Coronary artery (tissue), 2 donors: ENCODE data around the gene NEDD8.
A peak's percentile ranks its signal among the peaks of the same experiment; 100 is the strongest.
"Not testable (repeated sequence)": the region's sequence is repeated elsewhere in the genome, so short reads cannot be mapped to it uniquely, and the experiment has no call there.

Source experiments
- DNase-seq: peaks from one replicate; pipeline ENCODE4 v3.0.0-alpha.2; 2017; ENCODE audit warnings: low spot score
- H3K27ac ChIP-seq, 2 donors: fragments of 200-600 bp; sonication (generic); one replicate each; pipeline ENCODE4 v1.5.1; 2016 to 2019
- H3K4me3 ChIP-seq: fragments of 200-600 bp; sonication (generic); 2 replicates; pipeline ENCODE4 v1.5.1; 2016; ENCODE audit warnings: mild to moderate bottlenecking, moderate library complexity
- TF ChIP-seq, protein P1 (sequence below): fragments of 200-600 bp; sonication (generic); IDR thresholded peaks from one replicate; pipeline ENCODE4 v1.5.1; 2019; ENCODE audit warnings: antibody characterized with exemption

The NEDD8 gene

DNA sequence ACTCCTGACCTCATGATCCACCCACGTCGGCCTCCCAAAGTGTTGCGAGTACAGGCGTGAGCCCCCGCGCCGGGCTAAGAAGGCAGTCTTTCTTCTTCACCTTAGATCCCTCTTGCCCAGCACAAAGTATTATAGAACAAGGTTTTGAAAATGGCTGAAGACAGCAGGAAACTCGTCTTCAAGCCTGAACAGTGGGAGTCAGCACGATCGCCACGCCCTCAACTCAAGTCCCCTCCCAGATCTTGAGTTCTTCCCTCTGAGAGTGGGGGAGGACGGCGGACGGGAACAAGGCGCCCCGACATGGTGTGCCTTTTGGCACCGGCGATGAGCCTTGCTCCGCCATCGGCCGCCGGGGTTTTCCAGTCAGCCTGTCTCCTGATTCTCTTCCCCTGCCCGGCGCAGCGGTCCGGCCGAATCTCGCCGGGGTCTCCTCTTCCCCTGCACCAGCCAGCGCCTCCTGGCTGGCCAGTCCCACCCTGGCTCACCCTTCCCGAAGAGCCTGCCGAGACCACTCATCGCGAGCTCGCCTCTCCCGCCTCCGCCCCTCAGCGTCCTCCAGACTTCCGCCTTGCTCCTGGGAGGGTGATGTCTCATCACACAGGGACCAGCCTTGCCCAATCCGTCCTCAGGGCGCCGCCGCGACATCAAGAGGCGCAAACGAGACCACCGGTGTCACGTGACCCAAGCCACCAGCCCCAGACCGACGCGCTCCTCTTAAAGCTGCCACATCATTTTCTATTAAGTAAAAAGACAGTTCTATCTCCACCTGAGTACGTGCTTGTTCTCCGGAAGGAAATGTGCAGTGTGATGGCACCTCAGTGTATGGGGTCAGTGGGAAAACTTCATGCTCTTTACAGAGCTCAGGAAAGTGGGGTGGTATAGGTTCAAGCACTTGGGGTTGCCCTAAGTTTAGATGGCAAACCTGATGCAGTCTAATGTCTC lies 19.0 kb downstream of the NEDD8 start, which contains the start of gene CHMP4A:
Gene CHMP4A (minus strand): TSS at position 565 of the 942 bp plus-strand sequence. CDS start 49 bp downstream, at position 516.
- Histone ChIP-seq H3K27ac (peak within 1 kb of the TSS; percentile 86 to 95), H3K4me3 (peak within 1 kb of the TSS; percentile 82)
- peak; percentile 99 for DNase-seq
- TF ChIP-seq, protein P1, sequence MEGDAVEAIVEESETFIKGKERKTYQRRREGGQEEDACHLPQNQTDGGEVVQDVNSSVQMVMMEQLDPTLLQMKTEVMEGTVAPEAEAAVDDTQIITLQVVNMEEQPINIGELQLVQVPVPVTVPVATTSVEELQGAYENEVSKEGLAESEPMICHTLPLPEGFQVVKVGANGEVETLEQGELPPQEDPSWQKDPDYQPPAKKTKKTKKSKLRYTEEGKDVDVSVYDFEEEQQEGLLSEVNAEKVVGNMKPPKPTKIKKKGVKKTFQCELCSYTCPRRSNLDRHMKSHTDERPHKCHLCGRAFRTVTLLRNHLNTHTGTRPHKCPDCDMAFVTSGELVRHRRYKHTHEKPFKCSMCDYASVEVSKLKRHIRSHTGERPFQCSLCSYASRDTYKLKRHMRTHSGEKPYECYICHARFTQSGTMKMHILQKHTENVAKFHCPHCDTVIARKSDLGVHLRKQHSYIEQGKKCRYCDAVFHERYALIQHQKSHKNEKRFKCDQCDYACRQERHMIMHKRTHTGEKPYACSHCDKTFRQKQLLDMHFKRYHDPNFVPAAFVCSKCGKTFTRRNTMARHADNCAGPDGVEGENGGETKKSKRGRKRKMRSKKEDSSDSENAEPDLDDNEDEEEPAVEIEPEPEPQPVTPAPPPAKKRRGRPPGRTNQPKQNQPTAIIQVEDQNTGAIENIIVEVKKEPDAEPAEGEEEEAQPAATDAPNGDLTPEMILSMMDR: no peak

DNA sequence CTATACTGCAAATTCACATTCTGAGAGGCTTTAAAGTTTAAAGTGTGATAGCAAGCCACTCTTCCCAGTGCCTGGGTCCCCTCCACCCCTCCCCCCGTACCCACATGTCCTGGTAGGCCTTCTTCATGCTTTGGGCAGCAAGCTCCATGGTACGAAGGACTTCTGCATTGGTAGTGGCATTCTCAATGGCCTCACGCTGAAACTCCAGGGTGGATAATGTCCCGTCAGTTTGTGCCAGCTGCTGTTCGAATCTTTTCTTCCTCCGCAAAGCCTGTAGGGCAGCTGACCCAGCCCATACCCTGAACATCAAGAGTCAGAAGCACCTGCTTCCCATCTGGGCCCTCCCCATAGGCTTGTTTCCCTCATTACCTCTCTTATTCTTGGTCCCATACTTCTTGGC lies 20.9 kb downstream of the NEDD8 start:
- TF ChIP-seq, protein P1: no peak
- Histone ChIP-seq H3K27ac (no peak overlapping the region), H3K4me3 (no peak overlapping the region)
- DNase-seq: peak; percentile 61

DNA sequence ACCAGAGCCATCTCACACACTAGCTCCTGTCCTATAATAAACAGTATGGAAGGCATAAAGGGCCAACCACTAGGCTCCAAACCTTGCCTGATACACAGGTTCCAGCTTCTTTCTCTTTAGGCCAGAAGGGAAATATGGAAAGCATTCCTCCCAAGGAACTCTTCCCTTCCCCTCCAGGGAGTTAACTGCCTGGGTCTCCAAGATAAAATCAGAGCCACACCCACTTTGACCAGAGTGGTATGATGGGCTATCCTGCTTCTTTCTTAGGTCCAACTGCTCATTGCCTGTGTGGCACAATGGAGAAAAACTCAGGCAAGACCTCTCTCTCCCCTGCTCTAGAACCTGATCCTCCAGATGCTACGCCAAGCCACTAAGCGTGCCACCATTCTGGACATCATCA lies 24.5 kb downstream of the NEDD8 start:
- TF ChIP-seq, protein P1: no peak
- peak; percentile 29 for DNase-seq
- no peak overlapping the region for H3K27ac ChIP-seq
- no peak overlapping the region for H3K4me3 ChIP-seq

DNA sequence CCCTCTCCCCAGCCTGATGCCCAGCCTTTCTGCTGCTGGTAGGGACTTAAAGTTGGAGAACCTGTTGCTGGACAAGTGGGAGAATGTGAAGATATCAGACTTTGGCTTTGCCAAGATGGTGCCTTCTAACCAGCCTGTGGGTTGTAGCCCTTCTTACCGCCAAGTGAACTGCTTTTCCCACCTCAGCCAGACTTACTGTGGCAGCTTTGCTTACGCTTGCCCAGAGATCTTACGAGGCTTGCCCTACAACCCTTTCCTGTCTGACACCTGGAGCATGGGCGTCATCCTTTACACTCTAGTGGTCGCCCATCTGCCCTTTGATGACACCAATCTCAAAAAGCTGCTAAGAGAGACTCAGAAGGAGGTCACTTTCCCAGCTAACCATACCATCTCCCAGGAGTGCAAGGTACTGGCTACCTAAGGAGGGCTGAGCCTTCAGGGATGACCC lies 25.0 kb downstream of the NEDD8 start:
- peak; percentile 22 for DNase-seq
- no peak overlapping the region for H3K27ac ChIP-seq
- H3K4me3 ChIP-seq: no peak overlapping the region
- TF ChIP-seq, protein P1: no peak

DNA sequence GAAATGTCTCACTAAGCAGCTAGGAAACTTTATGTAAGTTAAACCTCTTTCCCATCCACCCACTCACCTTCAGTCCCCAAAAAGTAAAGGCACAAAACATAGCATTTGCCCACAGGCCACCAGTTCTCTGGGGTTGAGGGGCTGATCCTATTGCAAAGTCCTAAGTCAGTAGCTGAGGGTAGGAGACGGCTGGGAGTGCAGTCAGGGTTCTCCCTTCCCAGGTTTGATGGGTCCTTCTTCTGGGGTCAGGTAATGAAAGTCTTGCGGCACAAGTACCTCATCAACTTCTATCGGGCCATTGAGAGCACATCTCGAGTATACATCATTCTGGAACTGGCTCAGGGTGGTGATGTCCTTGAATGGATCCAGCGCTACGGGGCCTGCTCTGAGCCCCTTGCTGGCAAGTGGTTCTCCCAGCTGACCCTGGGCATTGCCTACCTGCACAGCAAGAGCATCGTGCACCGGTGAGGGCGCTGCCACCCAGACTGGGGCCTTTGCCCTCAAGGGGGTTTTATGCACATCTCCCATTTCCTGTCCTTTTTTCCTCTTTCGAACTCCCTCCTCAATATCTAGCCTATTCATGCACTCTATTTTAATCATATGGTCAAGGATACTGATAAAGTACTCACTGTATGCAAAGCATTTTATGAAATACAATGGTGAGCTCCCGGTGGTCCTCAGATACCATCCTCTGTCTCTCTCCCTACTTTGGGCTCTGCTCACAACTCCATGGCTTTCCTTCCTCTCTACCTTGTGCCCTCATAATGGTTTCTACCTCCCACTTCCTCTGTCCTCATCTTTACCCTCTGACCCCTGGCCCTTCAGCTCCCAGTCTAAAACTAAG lies 25.7 kb downstream of the NEDD8 start:
- TF ChIP-seq, protein P1: no peak
- Histone ChIP-seq H3K4me3 (no peak overlapping the region), H3K27ac (no peak overlapping the region)
- peak; percentile 60 for DNase-seq

DNA sequence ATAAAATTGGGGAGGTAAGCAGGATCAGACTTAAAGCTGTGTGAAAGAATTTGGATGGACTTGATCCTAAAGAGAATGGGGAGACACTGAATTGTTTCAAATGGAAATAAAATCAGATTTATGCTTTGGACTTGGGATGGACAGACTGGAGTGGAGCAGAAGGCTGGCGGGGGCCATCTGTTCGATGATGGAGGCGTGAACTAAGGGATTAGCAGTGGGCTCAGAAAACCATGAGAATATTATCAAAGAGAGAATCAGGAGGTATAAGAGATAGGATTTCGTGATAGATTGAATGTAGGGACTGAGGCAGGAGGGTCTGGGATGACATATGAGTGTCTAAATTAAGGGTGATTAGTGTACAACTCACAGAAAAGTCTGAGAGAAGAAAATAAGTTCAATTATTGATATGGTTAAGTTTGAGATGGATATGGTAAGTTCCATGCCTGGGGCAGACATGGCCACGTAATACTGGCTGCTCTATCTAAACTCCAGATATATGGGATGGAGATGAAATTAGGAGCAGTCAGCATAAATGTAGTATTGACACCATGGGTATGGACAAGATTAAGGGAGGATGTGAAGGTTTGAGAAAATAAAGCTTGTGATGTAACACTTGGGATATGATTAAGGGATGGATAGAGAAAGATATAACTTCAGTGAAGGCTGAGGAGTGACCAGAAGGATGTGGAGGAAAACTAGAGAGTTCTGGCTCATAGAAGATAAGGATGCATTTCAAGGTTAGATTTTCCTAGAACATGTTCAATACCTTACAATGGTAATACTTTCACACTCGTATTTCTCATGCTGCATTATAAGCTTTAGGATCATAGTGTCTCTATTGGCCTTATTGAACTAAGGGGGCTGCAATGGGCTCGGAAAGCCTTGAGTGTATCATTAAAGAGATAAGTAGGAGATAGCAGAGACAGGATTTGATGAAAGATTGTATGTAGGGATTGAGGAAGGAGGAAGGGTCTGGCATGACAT lies 27.7 kb downstream of the NEDD8 start:
- no peak overlapping the region for H3K27ac ChIP-seq
- no peak overlapping the region for H3K4me3 ChIP-seq
- DNase-seq: peak; percentile 12
- TF ChIP-seq, protein P1: no peak

DNA sequence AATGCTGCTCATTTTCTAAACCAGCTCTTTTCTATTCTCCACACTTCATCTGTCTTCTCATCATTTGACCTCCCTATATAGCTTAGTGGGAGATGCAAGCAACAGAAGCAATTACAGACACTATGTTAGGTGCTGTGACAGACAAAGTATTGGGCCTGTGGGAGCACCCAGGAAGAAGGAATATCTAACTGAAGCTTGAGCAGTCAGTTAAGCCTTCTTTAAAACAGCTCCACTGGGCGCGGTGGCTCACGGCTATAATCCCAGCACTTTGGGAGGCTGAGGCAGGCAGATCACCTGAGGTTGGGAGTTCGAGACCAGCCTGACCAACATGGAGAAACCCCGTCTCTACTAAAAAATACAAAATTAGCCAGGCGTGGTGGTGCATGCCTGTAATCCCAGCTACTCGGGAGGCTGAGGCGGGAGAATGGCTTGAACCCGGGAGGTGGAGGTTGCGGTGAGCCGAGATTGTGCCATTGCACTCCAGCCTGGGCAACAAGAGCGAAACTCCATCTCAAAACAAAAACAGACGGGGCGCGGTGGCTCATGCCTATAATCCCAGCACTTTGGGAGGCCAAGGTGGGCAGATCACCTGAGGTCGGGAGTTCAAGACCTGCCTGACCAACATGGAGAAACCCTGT lies 28.8 kb downstream of the NEDD8 start:
- DNase-seq: peak; percentile 17
- H3K4me3 ChIP-seq, H3K27ac ChIP-seq: not testable (repeated sequence)

DNA sequence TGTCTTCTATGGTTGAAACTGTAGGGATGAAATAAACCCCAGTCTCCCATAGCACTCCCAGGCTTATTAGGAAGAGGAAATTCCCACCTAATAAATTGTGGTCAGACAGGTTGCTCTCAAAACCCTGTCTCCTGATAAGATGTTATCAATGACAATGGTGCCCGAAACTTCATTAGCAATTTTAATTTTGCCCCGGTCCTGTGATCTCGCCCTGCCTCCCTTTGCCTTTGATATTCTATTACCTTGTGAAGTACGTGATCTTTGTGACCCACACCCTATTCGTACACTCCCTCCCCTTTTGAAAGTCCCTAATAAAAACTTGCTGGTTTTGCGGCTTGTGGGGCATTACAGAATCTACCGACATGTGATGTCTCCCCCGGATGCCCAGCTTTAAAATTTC lies 29.6 kb downstream of the NEDD8 start:
- H3K4me3 ChIP-seq, H3K27ac ChIP-seq: not testable (repeated sequence)
- DNase-seq: peak; percentile 5
